HCT116 (cell line): Measurements from ENCODE around the gene CST11. TPM values are rescaled to one million over a fixed set of nuclear protein-coding genes. Genes with fewer than 3 reads are reported as not detected.

Experiments
- ATAC-seq: fragments of 200-7000 bp; cut with Tn5 transposase; 2 replicates; pipeline ENCODE4 v1.9.1; 2020; ENCODE audit warnings: mild to moderate bottlenecking, moderate library complexity
- BruUV-seq: library from RNA; stranded (reverse); fragments of 400-500 nt; replicated peaks from 2 replicates; lab custom pipeline; 2021; lab: Mats Ljungman, UMichigan
- CTCF ChIA-PET: fragments of 300-600 bp; sonication (Branson Sonifier 250); formaldehyde crosslinking; loops from one replicate; lab custom pipeline; 2021; ENCODE audit warnings: antibody characterized with exemption; lab: Charles Lee
- POLR2A ChIA-PET: fragments of 300-600, 350-600 bp; sonication (Branson Sonifier 250); formaldehyde crosslinking; loops from one replicate; lab custom pipeline; 2021; ENCODE audit warnings: antibody characterized with exemption; lab: Charles Lee
- RAD21 ChIA-PET, 2 experiments: fragments of 300-600 bp; sonication (Branson Sonifier 250); formaldehyde crosslinking; loops; one replicate each; lab custom pipeline; 2023; ENCODE audit warnings: low total read pairs in 2 of 2; ENCODE audit not compliant: uncharacterized antibody in 2 of 2, unreplicated experiment in 2 of 2, low non-redundant PET in 1 of 2; lab: Charles Lee
- DNase-seq: peaks from one replicate; pipeline ENCODE4 v3.0.0-alpha.2; 2010; ENCODE audit warnings: low read depth, low spot score
- H2AFZ ChIP-seq: fragments of 200-600 bp; shearing (Covaris generic), sonication (generic); 2 replicates; pipeline ENCODE4 v1.6.1; 2017; ENCODE audit warnings: low read depth, mixed run types, mixed read lengths, antibody characterized with exemption, low read length; ENCODE audit not compliant: poor library complexity, severe bottlenecking
- H3K27ac ChIP-seq: 2 replicates; pipeline ENCODE4 v1.5.1; 2012; ENCODE audit warnings: low read depth, low read length
- H3K27me3 ChIP-seq: fragments of 200-600 bp; sonication (generic); 2 replicates; pipeline ENCODE4 v1.6.1; 2016; ENCODE audit warnings: mixed run types, low read length, mixed read lengths; ENCODE audit not compliant: insufficient read depth
- H3K36me3 ChIP-seq, 2 experiments: fragments of 200-500 bp in 1 of 2; fragments of 200-600 bp in 1 of 2; sonication (Bioruptor generic) in 1 of 2; sonication (generic) in 1 of 2; 2 replicates each; pipeline versions ENCODE4 v1.5.1 to v1.6.1; 2014 to 2016; ENCODE audit warnings: low read length in 2 of 2, inconsistent platforms in 1 of 2, mixed read lengths in 1 of 2, mixed run types in 1 of 2; ENCODE audit not compliant: insufficient read depth in 2 of 2, control insufficient read depth in 1 of 2
- H3K4me1 ChIP-seq, 2 experiments: fragments of 200-600 bp in 1 of 2; sonication (generic) in 1 of 2; 2 replicates each; pipeline versions ENCODE4 v1.5.1 to v1.6.1; 2012 to 2017; ENCODE audit warnings: low read length in 2 of 2, inconsistent platforms in 1 of 2, mild to moderate bottlenecking in 1 of 2, mixed read lengths in 1 of 2, mixed run types in 1 of 2, moderate library complexity in 1 of 2; ENCODE audit not compliant: insufficient read depth in 2 of 2, control insufficient read depth in 1 of 2
- H3K4me2 ChIP-seq: fragments of 200-600 bp; sonication (generic); 2 replicates; pipeline ENCODE4 v1.6.1; 2017; ENCODE audit warnings: mixed run types, low read length, mixed read lengths
- H3K4me3 ChIP-seq, 2 experiments: fragments of 200-600 bp in 1 of 2; sonication (generic) in 1 of 2; replicated peaks in 1 of 2; 2 replicates each; pipeline ENCODE4 v1.5.1; 2011 to 2016; ENCODE audit warnings: low read length in 2 of 2, control low read depth in 1 of 2, low read depth in 1 of 2, mild to moderate bottlenecking in 1 of 2, mixed read lengths in 1 of 2, mixed run types in 1 of 2
- H3K79me2 ChIP-seq: fragments of 200-600 bp; sonication (generic); 2 replicates; pipeline ENCODE4 v1.6.1; 2017; ENCODE audit warnings: mild to moderate bottlenecking, mixed run types, low read length, moderate library complexity, mixed read lengths; ENCODE audit not compliant: insufficient read depth
- H3K9ac ChIP-seq: fragments of 200-600 bp; sonication (generic); 2 replicates; pipeline ENCODE4 v1.6.1; 2016; ENCODE audit warnings: low read length, mixed read lengths
- H3K9me2 ChIP-seq: fragments of 200-600 bp; sonication (generic), shearing (Covaris generic); 2 replicates; pipeline ENCODE4 v1.6.1; 2017; ENCODE audit warnings: mixed run types, mild to moderate bottlenecking, moderate library complexity; ENCODE audit not compliant: insufficient read depth
- H3K9me3 ChIP-seq, 2 experiments: fragments of 200-500 bp in 1 of 2; fragments of 200-600 bp in 1 of 2; sonication (Bioruptor generic) in 1 of 2; sonication (generic) in 1 of 2; 2 replicates each; pipeline ENCODE4 v1.6.1; 2014 to 2017; ENCODE audit warnings: low read length in 2 of 2, mixed read lengths in 2 of 2, inconsistent platforms in 1 of 2, low read depth in 1 of 2, mild to moderate bottlenecking in 1 of 2, mixed run types in 1 of 2, moderate library complexity in 1 of 2; ENCODE audit not compliant: control insufficient read depth in 1 of 2, insufficient read depth in 1 of 2
- H4K20me1 ChIP-seq: fragments of 200-600 bp; sonication (generic), shearing (Covaris generic); 2 replicates; pipeline ENCODE4 v1.6.1; 2017; ENCODE audit warnings: mixed run types, mild to moderate bottlenecking, moderate library complexity; ENCODE audit not compliant: insufficient read depth
- CBX3 ChIP-seq: IDR thresholded peaks from 2 replicates; pipeline ENCODE4 v1.6.1; 2012; ENCODE audit warnings: low read depth
- CEBPB ChIP-seq: IDR thresholded peaks from 2 replicates; pipeline ENCODE4 v1.6.1; 2012; ENCODE audit warnings: low read depth
- EZH2 ChIP-seq: fragments of 200-600 bp; sonication (generic); IDR thresholded peaks from 2 replicates; pipeline ENCODE4 v1.6.1; 2017; ENCODE audit warnings: antibody characterized with exemption, mixed run types
- EZH2phosphoT487 ChIP-seq: fragments of 200-600 bp; IDR thresholded peaks from 2 replicates; pipeline ENCODE4 v1.6.1; 2018; ENCODE audit warnings: antibody characterized with exemption, borderline replicate concordance
- JUND ChIP-seq: IDR thresholded peaks from 2 replicates; pipeline ENCODE4 v1.6.1; 2012
- POLR2A ChIP-seq: IDR thresholded peaks from 2 replicates; pipeline ENCODE4 v1.7.0; 2011; ENCODE audit warnings: borderline replicate concordance; ENCODE audit not compliant: insufficient read depth, insufficient read length; ENCODE audit errors: extremely low read depth
- POLR2AphosphoS5 ChIP-seq: IDR thresholded peaks from 2 replicates; pipeline ENCODE4 v1.6.1; 2011; ENCODE audit warnings: mild to moderate bottlenecking, low read depth, low read length, moderate library complexity
- RAD21 ChIP-seq: IDR thresholded peaks from 2 replicates; pipeline ENCODE4 v1.6.1; 2012; ENCODE audit warnings: low read depth, mild to moderate bottlenecking
- SIN3A ChIP-seq: IDR thresholded peaks from 2 replicates; pipeline ENCODE4 v1.6.1; 2012; ENCODE audit warnings: low read depth
- YY1 ChIP-seq: IDR thresholded peaks from 2 replicates; pipeline ENCODE4 v1.6.1; 2011; ENCODE audit warnings: low read length, low read depth, moderate library complexity, mild to moderate bottlenecking; ENCODE audit not compliant: insufficient replicate concordance; ENCODE audit errors: extremely low read depth
- ZFX ChIP-seq: fragments of 450-650 bp; IDR thresholded peaks from 2 replicates; pipeline ENCODE4 v1.6.1; 2017
- intact Hi-C: fragments of 100-400 bp; cut with micrococcal nuclease; formaldehyde crosslinking; loops from 2 replicates; pipeline ENCODE4 v1.10.0; 2022
- total RNA-seq: library from RNA; stranded (reverse); gene quantifications from one replicate; pipeline ENCODE4 v1.2.1, GENCODE V29; 2021; ENCODE audit not compliant: unreplicated experiment
- TF ChIP-seq, protein P1 (sequence below): IDR thresholded peaks from 2 replicates; pipeline ENCODE4 v1.6.1; 2012; ENCODE audit warnings: low read depth
- TF ChIP-seq, protein P2 (sequence below): IDR thresholded peaks from 2 replicates; pipeline ENCODE4 v1.6.1; 2012
- TF ChIP-seq, protein P3 (sequence below): IDR thresholded peaks from 2 replicates; pipeline ENCODE4 v1.6.1; 2011; ENCODE audit warnings: mild to moderate bottlenecking, low read length, moderate library complexity; ENCODE audit not compliant: insufficient replicate concordance; ENCODE audit errors: extremely low read depth
- TF ChIP-seq, protein P4 (sequence below): IDR thresholded peaks from 2 replicates; pipeline ENCODE4 v1.6.1; 2012

Gene CST11
- total RNA-seq, 1 experiment from 2014 or later: not detected

DNA sequence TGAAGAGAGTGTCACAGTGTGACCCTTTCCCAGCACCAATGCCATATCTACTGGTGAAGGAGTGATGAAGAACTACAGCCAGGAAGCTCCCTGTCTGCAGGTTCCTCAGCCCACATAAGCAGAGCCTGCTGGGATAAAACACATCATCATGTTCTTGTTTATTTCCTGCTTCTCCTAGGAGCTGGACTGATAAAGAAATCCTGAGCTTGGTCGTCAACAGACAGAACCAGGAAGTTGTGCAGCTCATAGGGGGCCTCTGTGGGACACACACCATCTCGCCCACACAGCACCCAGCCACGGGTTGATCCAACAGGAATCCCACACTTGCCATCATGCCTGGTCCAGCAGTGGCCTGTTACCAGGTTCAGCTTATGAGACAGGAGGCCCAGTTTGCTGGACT, 16.0 kb downstream of the CST11 start:
- intact Hi-C loops: no loop called here
- Histone ChIP-seq H2AFZ (no peak overlapping the region), H3K4me3 (no peak overlapping the region), H3K79me2 (no peaks in the 10 kb centered on the region)
- no peak for DNase-seq
- TF ChIP-seq, protein P1, sequence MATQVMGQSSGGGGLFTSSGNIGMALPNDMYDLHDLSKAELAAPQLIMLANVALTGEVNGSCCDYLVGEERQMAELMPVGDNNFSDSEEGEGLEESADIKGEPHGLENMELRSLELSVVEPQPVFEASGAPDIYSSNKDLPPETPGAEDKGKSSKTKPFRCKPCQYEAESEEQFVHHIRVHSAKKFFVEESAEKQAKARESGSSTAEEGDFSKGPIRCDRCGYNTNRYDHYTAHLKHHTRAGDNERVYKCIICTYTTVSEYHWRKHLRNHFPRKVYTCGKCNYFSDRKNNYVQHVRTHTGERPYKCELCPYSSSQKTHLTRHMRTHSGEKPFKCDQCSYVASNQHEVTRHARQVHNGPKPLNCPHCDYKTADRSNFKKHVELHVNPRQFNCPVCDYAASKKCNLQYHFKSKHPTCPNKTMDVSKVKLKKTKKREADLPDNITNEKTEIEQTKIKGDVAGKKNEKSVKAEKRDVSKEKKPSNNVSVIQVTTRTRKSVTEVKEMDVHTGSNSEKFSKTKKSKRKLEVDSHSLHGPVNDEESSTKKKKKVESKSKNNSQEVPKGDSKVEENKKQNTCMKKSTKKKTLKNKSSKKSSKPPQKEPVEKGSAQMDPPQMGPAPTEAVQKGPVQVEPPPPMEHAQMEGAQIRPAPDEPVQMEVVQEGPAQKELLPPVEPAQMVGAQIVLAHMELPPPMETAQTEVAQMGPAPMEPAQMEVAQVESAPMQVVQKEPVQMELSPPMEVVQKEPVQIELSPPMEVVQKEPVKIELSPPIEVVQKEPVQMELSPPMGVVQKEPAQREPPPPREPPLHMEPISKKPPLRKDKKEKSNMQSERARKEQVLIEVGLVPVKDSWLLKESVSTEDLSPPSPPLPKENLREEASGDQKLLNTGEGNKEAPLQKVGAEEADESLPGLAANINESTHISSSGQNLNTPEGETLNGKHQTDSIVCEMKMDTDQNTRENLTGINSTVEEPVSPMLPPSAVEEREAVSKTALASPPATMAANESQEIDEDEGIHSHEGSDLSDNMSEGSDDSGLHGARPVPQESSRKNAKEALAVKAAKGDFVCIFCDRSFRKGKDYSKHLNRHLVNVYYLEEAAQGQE: no peak
- TF ChIP-seq CEBPB (no peak), EZH2phosphoT487 (no peak), SIN3A (no peak), ZFX (no peak), JUND (no peak), YY1 (no peak), EZH2 (no peak), POLR2A (no peak), POLR2AphosphoS5 (no peak), CBX3 (no peak), RAD21 (no peak)
- TF ChIP-seq, protein P2, sequence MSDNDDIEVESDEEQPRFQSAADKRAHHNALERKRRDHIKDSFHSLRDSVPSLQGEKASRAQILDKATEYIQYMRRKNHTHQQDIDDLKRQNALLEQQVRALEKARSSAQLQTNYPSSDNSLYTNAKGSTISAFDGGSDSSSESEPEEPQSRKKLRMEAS: no peak
- TF ChIP-seq, protein P3, sequence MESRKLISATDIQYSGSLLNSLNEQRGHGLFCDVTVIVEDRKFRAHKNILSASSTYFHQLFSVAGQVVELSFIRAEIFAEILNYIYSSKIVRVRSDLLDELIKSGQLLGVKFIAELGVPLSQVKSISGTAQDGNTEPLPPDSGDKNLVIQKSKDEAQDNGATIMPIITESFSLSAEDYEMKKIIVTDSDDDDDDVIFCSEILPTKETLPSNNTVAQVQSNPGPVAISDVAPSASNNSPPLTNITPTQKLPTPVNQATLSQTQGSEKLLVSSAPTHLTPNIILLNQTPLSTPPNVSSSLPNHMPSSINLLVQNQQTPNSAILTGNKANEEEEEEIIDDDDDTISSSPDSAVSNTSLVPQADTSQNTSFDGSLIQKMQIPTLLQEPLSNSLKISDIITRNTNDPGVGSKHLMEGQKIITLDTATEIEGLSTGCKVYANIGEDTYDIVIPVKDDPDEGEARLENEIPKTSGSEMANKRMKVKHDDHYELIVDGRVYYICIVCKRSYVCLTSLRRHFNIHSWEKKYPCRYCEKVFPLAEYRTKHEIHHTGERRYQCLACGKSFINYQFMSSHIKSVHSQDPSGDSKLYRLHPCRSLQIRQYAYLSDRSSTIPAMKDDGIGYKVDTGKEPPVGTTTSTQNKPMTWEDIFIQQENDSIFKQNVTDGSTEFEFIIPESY: no peak
- TF ChIP-seq, protein P4, sequence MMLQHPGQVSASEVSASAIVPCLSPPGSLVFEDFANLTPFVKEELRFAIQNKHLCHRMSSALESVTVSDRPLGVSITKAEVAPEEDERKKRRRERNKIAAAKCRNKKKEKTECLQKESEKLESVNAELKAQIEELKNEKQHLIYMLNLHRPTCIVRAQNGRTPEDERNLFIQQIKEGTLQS: no peak
- TF ChIP-seq, all 23 proteins: peak for 0
- Histone ChIP-seq H3K27me3 (0 out of 2 replicates have a peak, but pooled peaks cover 3% of the 10 kb centered on the region), H3K27ac (no peak overlapping the region), H3K36me3 (no peaks in the 10 kb centered on the region), H3K9me3 (no peaks in the 10 kb centered on the region), H3K9me2 (no peaks in the 10 kb centered on the region), H3K9ac (no peak overlapping the region), H3K4me2 (no peak overlapping the region), H4K20me1 (no peaks in the 10 kb centered on the region), H3K4me1 (no peaks in the 10 kb centered on the region)
- BruUV-seq: no TSS peak
- POLR2A ChIA-PET: interaction anchor here (1.2 kb wide), 1 partner anchor 86 kb away, joined by 3 read pairs; the partner anchor contains the start of gene NXT1
- ATAC-seq: no peak
- CTCF ChIA-PET: interaction anchor here (0.7 kb wide), 1 partner anchor 87 kb away, joined by 3 read pairs; no protein-coding TSS in a partner anchor
- RAD21 ChIA-PET: no interaction called here
